Dendritic cell treated with granulocyte-macrophage colony-stimulating factor and Interleukin-4, amounts not matched to agents 40 ng/mL and 50 ng/mL, for 4 days (primary cell): Measurements from ENCODE around the gene ANAPC1.
"Not testable (repeated sequence)": the region's sequence is repeated elsewhere in the genome, so short reads cannot be mapped to it uniquely, and the experiment has no call there.

ENCODE experiments used
- H3K27ac Mint-ChIP-seq: one replicate; pipeline ENCODE4 v1.8.0; 2022; ENCODE audit warnings: mild to moderate bottlenecking, mixed read lengths
- H3K27me3 Mint-ChIP-seq: one replicate; pipeline ENCODE4 v1.8.0; 2022; ENCODE audit warnings: mild to moderate bottlenecking, mixed read lengths
- H3K36me3 Mint-ChIP-seq: one replicate; pipeline ENCODE4 v1.8.0; 2022; ENCODE audit warnings: low read depth, mixed read lengths
- H3K4me1 Mint-ChIP-seq: one replicate; pipeline ENCODE4 v1.8.0; 2022; ENCODE audit warnings: low read depth, mixed read lengths
- H3K4me3 Mint-ChIP-seq: one replicate; pipeline ENCODE4 v1.8.0; 2022; ENCODE audit warnings: mild to moderate bottlenecking, moderate library complexity, mixed read lengths
- H3K9me3 Mint-ChIP-seq: one replicate; pipeline ENCODE4 v1.8.0; 2022; ENCODE audit warnings: mixed read lengths
- intact Hi-C: fragments of 100-400 bp; cut with micrococcal nuclease; formaldehyde crosslinking; loops from one replicate; pipeline ENCODE4 v1.15.0; 2022

ANAPC1 gene

GRCh38 chr2:111911295-111911977, 27.4 kb upstream of the ANAPC1 start:
- H3K4me3 Mint-ChIP-seq, intact Hi-C loops, H3K27me3 Mint-ChIP-seq, H3K36me3 Mint-ChIP-seq, H3K9me3 Mint-ChIP-seq, H3K27ac Mint-ChIP-seq: not testable (repeated sequence)
- H3K4me1 Mint-ChIP-seq: peaks cover 32% of the 10 kb centered on the region

DNA sequence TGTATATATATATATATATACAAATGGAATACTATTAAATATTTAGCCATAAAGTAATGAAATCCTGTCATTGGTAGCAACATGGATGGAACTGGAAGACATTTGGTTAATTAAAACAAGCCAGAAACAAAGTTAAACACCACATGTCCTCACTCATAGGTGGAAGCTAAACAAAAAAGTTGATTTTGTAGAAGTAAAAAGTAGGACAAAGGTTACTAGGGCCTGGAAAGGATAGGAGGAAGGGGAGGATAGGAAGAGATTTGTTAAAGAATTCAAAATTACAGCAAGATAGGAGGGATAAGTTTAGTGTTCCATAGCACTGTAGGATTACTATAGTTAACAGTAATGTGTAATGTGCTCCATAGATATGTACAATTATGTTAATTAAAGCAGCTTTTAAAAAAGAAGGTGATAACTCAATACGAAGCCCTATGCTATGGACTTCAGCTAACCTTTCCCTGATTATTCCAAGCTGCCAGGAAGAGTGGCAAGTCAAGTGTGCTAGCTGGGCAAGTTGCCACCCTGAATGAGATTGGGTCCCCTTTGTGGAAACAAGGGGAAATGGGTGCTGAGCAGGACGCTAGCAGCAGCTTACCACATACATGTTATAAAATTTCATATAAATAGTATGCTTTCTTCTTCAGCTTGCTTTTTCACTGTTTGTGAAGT, 26.8 kb upstream of the ANAPC1 start:
- Mint-ChIP-seq H3K27ac (no peak overlapping the region), H3K4me3 (no peak overlapping the region), H3K9me3 (no peaks in the 10 kb centered on the region), H3K27me3 (no peaks in the 10 kb centered on the region), H3K4me1 (peaks cover 39% of the 10 kb centered on the region), H3K36me3 (no peaks in the 10 kb centered on the region)
- intact Hi-C loops: no loop called here

DNA sequence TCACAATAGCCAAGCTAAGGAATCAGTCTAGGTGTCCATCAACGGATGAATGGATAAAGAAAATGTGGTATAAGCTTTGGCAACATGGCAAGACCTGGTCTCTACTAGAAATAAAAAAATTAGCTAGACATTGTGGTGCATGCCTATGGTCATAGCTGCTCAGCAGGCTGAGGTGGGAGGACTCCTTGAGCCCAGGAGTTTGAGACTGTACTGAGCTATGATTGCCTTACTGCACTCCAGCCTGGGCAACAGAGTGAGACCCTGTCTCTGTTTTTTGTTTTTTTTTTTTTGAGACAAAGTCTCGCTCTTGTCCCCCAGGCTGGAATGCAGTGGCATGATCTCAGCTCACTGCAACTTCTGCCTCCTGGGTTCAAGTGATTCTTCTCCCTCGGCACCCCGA, 26.0 kb upstream of the ANAPC1 start:
- H3K4me3 Mint-ChIP-seq, intact Hi-C loops, H3K9me3 Mint-ChIP-seq, H3K27ac Mint-ChIP-seq, H3K27me3 Mint-ChIP-seq, H3K36me3 Mint-ChIP-seq: not testable (repeated sequence)
- peaks cover 47% of the 10 kb centered on the region for H3K4me1 Mint-ChIP-seq

- no peaks in the 10 kb centered on the region for H3K36me3 Mint-ChIP-seq
- no peaks in the 10 kb centered on the region for H3K9me3 Mint-ChIP-seq
- H3K27ac Mint-ChIP-seq: peak overlapping the region; percentile 68
- H3K4me1 Mint-ChIP-seq: peaks cover 51% of the 10 kb centered on the region
- intact Hi-C loops: no loop called here
- no peaks in the 10 kb centered on the region for H3K27me3 Mint-ChIP-seq
- no peak overlapping the region for H3K4me3 Mint-ChIP-seq
Measured at GRCh38 chr2:111909079-111909478, 25.1 kb upstream of the ANAPC1 start.

DNA sequence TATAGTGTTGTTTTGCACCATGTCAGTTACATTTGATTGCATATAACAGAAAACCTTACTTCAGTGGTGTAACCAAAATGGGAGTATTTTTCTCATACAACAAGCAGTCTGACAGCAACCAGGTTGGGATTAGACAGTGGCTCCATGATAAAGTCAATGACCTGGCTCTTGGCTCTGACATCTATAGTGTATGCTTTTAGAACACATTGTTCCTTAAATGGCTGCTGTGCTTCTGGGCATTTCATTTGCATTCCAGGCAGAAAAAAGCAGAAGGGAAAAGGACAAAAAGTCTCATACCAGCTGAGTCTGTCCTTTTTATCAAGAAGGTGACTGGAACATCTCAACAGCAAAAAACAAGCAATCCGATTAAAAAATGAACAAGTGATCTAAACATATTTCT, 24.6 kb upstream of the ANAPC1 start:
- Mint-ChIP-seq H3K4me1 (peaks cover 51% of the 10 kb centered on the region), H3K36me3 (no peaks in the 10 kb centered on the region), H3K27ac (peak overlapping the region; percentile 68), H3K9me3 (no peaks in the 10 kb centered on the region), H3K4me3 (no peak overlapping the region), H3K27me3 (no peaks in the 10 kb centered on the region)
- intact Hi-C loops: no loop called here

GRCh38 chr2:111905990-111906735, 22.2 kb upstream of the ANAPC1 start:
- peak overlapping the region; percentile 68 for H3K27ac Mint-ChIP-seq
- intact Hi-C loops: no loop called here
- peaks cover 6% of the 10 kb centered on the region for H3K27me3 Mint-ChIP-seq
- H3K36me3 Mint-ChIP-seq: no peaks in the 10 kb centered on the region
- H3K4me3 Mint-ChIP-seq: no peak overlapping the region
- H3K9me3 Mint-ChIP-seq: no peaks in the 10 kb centered on the region
- peaks cover 61% of the 10 kb centered on the region for H3K4me1 Mint-ChIP-seq

DNA sequence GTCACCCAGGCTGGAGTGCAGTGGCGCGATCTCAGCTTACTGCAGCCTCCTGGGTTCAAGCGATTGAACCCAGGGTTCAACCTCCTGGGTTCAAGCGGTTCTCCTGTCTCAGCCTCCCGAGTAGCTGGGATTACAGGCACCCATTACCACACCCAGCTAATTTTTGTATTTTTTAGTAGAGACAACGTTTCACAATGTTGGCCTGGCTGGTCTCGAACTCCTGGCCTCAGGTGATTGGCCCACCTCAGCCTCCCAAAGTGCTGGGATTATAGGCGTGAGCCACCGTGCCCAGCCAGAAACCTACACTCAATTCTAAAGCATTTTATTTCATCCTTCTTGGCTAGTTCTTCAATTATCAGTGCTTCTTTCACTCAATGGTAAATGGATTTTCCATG, 21.5 kb upstream of the ANAPC1 start:
- peak overlapping the region; percentile 68 for H3K27ac Mint-ChIP-seq

GRCh38 chr2:111904726-111905474, 20.9 kb upstream of the ANAPC1 start:
- Mint-ChIP-seq H3K4me1 (peaks cover 59% of the 10 kb centered on the region), H3K27ac (peak overlapping the region; percentile 68), H3K4me3 (no peak overlapping the region), H3K27me3 (peaks cover 14% of the 10 kb centered on the region), H3K36me3 (no peaks in the 10 kb centered on the region), H3K9me3 (no peaks in the 10 kb centered on the region)
- intact Hi-C loops: no loop called here

More for the DNA sequence above, 21.5 kb upstream of the ANAPC1 start:
- intact Hi-C loops, H3K4me3 Mint-ChIP-seq, H3K36me3 Mint-ChIP-seq, H3K9me3 Mint-ChIP-seq: not testable (repeated sequence)
- peaks cover 61% of the 10 kb centered on the region for H3K4me1 Mint-ChIP-seq
- H3K27me3 Mint-ChIP-seq: peaks cover 12% of the 10 kb centered on the region

GRCh38 chr2:111903930-111904439, 20.0 kb upstream of the ANAPC1 start:
- peaks cover 23% of the 10 kb centered on the region for H3K27me3 Mint-ChIP-seq
- peaks cover 57% of the 10 kb centered on the region for H3K4me1 Mint-ChIP-seq
- H3K27ac Mint-ChIP-seq: no peak overlapping the region
- no peaks in the 10 kb centered on the region for H3K36me3 Mint-ChIP-seq
- H3K9me3 Mint-ChIP-seq: no peaks in the 10 kb centered on the region
- intact Hi-C loops: no loop called here
- no peak overlapping the region for H3K4me3 Mint-ChIP-seq

DNA sequence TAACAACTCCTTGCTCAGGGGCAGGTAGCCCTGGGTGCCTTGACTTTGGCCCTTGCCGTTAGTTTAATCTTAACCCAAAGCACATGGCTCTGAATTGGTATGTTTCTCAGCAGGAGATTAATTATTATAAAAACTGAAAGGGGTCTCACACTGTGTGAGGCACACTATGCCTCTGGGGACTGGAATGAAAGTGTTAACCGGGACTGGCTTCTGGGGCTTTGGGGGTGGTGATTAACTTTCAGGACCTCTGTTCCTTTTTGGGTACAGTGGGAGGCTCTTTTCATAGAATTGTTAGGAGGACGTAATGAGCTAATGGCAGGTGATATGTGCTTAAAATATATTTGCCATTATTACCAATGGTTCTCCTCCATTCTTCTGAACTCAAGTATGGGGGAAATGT, 19.5 kb upstream of the ANAPC1 start:
- Mint-ChIP-seq H3K27me3 (peaks cover 28% of the 10 kb centered on the region), H3K9me3 (no peaks in the 10 kb centered on the region), H3K27ac (no peak overlapping the region), H3K4me3 (no peak overlapping the region), H3K36me3 (no peaks in the 10 kb centered on the region), H3K4me1 (peaks cover 53% of the 10 kb centered on the region)
- intact Hi-C loops: no loop called here

- intact Hi-C loops: no loop called here
- no peak overlapping the region for H3K4me3 Mint-ChIP-seq
- peaks cover 49% of the 10 kb centered on the region for H3K4me1 Mint-ChIP-seq
- H3K36me3 Mint-ChIP-seq: no peaks in the 10 kb centered on the region
- no peaks in the 10 kb centered on the region for H3K9me3 Mint-ChIP-seq
- peaks cover 39% of the 10 kb centered on the region for H3K27me3 Mint-ChIP-seq
- H3K27ac Mint-ChIP-seq: no peak overlapping the region
Measured at GRCh38 chr2:111900859-111901258, 16.9 kb upstream of the ANAPC1 start.

DNA sequence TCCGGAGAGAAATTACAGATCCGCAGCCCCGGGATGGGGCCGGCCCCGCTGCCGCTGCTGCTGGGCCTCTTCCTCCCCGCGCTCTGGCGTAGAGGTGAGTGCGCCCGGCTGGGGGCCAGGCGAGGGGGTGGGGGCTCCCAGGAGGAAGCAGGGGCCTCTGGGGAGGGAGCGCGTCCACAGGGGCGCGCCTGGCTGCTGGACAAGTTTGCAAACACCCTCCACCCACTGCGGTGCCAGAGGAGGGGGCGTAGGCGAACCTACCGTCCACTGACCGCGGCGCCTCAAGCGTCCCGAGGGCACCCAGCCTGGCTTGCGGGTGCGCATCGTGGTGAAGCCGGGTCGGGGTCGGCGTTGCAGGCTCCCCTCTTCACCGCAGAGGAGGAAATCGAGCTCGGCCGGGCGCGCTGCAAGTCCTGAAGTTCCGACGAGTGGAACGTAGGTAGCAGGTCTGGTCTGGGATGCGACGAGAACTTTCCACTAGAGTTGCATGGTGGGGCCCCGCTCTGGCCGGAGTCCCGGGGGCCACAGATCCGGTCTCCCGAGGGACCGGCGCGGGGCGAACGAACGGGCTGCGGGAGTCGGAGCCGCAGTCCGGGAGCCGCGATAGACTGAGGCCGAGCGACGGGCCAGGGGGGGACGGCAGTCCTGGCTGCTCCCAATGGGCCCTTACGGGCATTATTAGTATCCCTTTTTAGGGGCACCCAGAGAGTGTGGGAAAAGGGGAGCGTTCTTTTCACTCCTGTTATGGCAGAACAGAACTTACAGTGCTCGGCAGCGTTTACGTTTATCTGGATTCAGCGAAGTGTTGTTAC, 14.9 kb upstream of the ANAPC1 start:
- Mint-ChIP-seq H3K4me1 (peaks cover 40% of the 10 kb centered on the region), H3K36me3 (no peaks in the 10 kb centered on the region), H3K27ac (peak overlapping the region; percentile 80), H3K27me3 (peaks cover 41% of the 10 kb centered on the region), H3K9me3 (no peaks in the 10 kb centered on the region), H3K4me3 (peak overlapping the region; percentile 74)
- intact Hi-C loops: no loop called here
